Stimulated activated CD4-positive, alpha-beta T cell treated with anti-CD3 and anti-CD28 coated beads, Interleukin-2, amount 100 ng/mL, for 4 hours (primary cell): ENCODE results near the gene CXCR4.

Experiments
- DNase-seq: peaks from one replicate; pipeline ENCODE4 v3.0.0-alpha.2; 2020; ENCODE audit warnings: low read depth

Gene CXCR4

GRCh38 chr2:136131961-136132824 lies 14.2 kb upstream of the CXCR4 start:
- DNase-seq: no peak

DNA sequence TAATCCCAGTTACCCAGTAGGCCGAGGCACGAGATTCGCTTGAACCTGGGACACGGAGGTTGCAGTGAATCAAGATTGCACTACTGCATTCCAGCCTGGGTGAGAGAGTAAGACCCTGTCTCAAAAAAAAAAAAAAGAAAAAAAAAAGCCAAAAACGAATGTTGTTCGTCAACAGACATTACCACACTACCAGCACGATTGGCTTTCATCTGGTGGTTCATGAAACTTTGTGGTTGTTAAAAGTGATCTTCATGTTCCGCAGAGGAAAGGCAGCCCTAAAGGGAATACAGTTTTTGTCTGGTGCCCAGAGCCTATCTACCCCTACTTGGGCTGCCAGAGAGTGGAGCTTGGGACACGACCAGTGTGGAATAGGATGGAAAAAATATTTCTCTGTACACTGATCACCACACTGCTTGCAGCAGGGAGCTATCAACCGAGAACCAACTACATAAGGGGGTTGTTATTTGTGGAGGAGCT lies 13.6 kb upstream of the CXCR4 start:
- DNase-seq: no peak

DNA sequence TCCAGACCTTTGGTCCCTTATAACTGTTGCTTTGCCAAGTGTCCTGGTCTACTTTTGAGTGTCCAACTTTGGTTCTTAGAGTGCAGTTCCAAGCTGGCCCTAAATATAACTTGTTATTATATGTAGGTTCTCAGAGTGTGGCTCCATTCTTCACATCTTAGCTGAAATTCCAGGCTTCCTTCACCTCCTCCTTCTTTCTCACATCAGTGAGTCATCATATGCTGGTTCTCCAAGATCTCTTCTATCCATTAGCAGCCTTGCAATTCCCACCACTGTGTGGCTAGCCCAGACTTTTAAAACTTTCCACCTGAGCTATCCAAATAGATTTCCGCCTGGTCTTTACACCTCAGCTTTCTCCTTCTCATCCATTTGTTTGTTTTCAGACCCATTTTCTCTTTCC lies 12.6 kb upstream of the CXCR4 start:
- DNase-seq: no peak

GRCh38 chr2:136130045-136130444 lies 12.1 kb upstream of the CXCR4 start:
- no peak for DNase-seq

GRCh38 chr2:136129601-136130000 lies 11.7 kb upstream of the CXCR4 start:
- DNase-seq: no peak

- DNase-seq: no peak
Observed at GRCh38 chr2:136128905-136129304, 11.0 kb upstream of the CXCR4 start.

GRCh38 chr2:136128366-136128765 lies 10.4 kb upstream of the CXCR4 start:
- DNase-seq: no peak

DNA sequence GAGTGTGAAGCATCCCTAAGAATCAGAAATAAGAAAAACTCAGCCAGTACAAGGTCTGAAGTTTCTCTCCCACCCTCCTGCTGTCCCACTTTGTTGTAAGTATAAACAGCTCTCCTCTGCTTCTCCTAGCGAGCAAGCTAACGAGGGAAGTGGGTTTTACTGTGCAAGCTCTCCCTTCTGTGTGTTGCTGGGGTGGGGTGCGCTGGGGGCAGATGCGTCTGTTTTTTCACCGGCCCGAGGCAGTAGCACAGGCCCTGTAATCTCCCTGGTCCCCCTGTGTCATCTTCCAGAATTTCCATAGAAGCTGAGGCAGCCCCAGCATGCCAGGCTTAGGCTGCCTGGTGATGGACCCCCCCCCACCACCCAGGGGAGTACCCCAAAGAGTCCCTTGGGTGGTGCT lies 9.4 kb upstream of the CXCR4 start:
- DNase-seq: no peak

DNA sequence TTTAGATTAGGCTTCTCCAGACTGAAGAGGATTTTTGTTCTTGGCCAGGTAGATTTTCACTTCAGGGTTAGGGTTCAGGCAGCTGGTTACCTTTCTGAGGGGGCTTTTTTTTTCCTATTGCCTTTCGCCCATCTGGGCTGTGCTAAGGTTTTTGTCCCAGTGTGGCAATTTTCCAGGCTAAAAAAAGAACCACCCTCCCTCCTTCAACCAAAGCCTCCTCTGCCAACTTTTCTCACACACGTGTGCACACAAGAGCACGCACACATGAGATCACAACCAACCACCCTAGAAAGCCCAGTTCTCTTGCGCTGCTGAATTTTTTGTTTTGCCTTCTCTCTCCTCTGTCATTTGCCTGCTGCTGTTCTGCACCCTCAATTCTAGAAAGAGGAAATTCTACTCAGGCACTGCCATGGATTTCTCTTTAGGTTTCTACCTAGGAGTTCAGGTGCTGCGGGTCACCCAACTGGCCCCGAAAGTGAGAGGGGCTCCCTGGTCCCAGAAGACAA lies 8.5 kb upstream of the CXCR4 start:
- DNase-seq: no peak

DNA sequence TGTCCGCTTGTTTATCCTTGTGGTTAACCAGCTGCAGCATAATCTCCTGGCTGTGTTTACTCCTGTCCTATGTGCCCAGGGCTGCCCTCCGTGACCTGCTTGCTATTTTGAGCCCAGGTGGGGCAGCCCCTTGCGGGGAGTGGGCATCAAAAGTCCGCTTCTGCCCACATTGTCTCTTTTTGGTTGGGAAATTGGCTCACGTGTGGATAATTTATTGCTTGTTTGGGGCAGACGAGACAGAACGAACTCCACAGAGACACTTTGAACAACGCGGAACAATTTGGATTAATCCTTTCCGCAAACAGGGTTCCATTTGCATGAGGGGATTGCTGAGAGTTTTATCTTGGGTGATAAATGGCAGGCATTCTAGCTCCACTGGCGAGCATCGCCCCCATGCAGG lies 8.1 kb upstream of the CXCR4 start:
- no peak for DNase-seq

DNA sequence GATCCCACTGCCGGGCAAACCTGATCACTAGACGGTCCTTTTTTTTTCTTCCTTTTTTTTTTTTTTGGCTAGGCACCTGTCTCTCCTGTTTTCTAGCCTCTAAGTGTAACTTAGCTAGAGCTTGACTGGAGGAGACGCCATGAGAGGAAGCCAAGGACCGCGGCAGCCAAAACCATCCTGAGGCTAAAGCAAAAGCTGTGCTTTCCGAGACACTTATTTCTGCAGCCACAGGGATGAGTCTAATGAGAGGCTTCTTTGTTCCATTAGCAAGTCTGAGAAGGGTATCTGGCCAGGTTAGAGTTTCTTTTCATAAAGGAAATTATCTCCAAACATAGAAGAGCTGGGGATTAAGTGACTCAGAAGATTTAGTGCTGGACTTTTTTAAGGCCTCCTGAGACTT lies 7.3 kb upstream of the CXCR4 start:
- DNase-seq: no peak

- DNase-seq: no peak
Observed at GRCh38 chr2:136124805-136125204, 6.9 kb upstream of the CXCR4 start.

DNA sequence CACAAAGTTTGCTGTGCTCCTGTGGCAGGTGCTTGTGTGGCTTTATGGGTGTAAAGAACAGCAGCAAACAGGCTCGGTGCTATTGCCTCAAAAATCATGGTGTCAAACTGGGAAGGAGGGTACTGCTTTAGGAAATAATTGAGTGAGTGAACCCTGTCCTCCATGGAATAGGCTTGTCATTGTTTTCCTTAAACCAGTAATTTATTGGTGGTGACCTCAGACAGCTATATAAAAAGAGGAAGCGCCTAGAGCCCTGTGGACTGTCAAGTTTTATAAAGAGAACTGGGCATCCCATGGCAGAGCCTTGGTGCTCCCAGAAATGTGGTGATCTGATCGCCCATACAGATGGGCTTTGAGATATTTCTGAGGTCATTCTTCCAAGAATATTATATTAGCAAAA lies 4.7 kb upstream of the CXCR4 start:
- DNase-seq: no peak

DNA sequence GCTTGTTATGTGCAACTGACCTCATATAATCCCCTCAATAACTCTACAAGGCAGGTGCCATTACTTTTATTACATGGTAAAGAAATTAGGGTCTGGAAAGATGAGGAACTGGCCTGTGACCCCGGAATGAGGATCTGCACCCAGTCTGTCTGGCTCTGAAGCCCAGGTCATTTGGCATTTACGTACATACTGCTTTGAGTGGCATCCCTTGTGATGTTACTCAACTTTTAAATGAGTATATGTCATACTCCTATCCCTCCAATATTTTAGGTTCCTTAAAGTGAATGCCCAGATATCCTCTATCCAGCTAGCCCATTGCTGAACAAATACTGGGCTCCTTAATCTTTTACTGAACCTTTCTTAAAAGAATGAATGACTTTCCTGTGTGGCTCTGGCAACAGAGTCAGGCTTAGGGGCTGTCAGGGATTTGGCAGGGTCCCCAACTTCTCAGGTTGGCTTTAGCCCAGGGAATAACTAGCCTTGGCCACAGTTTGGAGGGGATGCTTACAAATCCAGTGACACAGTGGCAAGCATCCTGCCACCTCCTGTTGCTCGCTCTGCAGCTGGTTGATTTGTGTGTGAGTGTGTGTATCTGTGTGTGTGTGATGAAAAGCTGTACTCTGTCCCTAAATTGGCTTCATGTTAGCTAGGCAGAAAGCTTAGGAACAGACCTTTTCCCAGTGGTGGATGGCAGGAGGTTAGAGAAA lies 3.4 kb upstream of the CXCR4 start:
- DNase-seq: no peak

- DNase-seq: no peak
Observed at GRCh38 chr2:136119717-136120675, 2.0 kb upstream of the CXCR4 start.

- DNase-seq: peak; percentile 57
Observed at GRCh38 chr2:136118819-136119716, 1.1 kb upstream of the CXCR4 start.

DNA sequence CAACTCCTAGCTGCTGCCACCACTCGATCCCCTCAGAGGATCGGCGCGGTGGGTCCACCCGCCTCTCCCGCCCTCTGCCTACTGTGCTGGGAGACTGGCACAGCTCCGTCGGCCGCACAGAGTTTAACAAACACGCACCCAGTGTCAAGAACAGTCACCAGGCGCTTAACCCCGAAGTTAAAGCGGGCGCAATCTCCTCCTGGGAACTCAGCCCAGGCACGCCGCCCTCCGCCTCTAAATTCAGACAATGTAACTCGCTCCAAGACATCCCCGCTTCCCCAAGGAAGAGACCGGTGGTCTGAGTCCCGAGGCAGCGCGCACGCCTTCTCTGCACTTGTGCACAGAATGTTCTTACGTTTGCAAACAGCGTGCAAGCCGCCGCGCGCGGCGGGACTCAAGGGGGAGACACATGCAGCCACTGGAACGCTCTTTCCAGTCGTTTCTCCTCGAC lies 533 bp downstream of the CXCR4 start:
- no peak for DNase-seq

DNA sequence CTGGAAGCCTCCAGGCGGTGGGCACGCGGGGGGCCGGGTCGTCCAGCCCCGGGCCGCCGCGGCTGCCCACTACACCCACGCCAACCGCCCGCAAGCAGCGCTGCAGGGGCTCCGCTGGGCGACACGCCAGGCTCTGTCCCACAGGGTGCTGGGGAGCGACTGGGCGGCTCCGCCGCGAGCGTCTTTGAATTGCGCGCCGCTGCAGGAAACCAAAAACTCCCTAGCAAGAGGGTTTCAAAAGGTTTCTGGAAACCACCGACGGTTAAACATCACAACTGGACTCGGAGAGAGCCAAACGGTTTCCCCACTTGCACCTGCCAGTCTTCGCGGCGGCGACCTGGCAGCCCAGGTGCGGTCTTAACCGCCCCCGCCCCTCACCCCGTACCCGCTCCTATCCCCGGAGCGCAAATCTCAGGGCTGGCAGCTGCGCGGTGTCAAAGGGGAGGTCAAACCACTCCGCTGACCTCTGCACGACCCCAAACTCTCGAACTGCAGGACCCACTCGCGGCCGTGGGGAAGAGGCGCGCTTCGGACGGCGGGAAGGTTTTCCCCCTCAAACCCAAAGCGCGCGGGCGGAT lies 1.0 kb downstream of the CXCR4 start:
- no peak for DNase-seq

DNA sequence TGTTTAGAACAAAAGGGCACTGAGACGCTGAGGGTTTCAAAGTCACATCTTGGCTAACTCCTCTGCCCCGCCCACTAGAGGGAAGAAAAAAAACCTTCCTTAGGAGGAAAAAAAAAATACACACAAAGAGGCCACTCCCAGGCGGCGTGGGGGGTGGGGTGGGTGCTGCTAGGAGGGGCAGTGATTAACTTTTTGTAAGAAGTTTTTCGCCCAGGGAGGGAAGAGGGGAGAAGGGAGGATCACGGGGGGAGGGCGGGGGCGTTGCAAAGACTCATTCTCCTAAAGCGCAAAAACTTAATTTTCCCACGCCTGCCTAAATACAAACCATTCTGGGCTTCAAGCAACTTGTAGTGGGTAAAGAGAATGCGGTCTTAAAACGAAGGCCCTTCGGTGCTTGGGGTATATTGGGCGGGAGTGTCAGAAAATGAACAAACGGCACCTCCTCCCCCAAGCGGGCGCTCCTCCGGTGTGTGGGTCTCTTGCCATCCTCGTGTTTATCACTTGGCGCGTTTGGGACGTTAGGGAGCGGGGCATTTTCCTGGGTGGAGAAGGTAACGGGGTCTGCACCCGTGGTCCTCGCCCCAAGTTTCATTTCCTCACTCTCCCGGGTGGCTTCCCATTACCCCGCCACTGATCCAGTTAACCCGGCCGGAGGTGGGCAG lies 1.7 kb downstream of the CXCR4 start:
- DNase-seq: peak; percentile 68

GRCh38 chr2:136115183-136115761 lies 2.7 kb downstream of the CXCR4 start:
- no peak for DNase-seq
